M059J (cell line): ENCODE data around the gene ZBTB7C. TPM values are rescaled to one million over a fixed set of nuclear protein-coding genes. Genes with fewer than 3 reads are reported as not detected.
A peak's percentile ranks its signal among the peaks of the same experiment; 100 is the strongest.

Experiments used
- DNase-seq: peaks from one replicate; pipeline ENCODE4 v3.0.0-alpha.2; 2012; ENCODE audit warnings: low read depth
- total RNA-seq: library from RNA; depleted of rRNA; stranded (reverse); fragments of >200 nt; shearing (Covaris generic); gene quantifications from 2 replicates; pipeline ENCODE4 v1.2.3, GENCODE V29; 2014

The ZBTB7C gene
- total RNA-seq, 1 experiment from 2014 or later = not detected

- peak; percentile 50 for DNase-seq
These were observed 9.5 kb upstream of the ZBTB7C start for GRCh38 chr18:48418539-48419276.

- peak; percentile 41 for DNase-seq
These were observed 8.8 kb upstream of the ZBTB7C start for GRCh38 chr18:48417985-48418384.

GRCh38 chr18:48413342-48413741 is 4.2 kb upstream of the ZBTB7C start:
- DNase-seq = no peak

- DNase-seq = peak; percentile 53
These were observed 3.3 kb upstream of the ZBTB7C start for GRCh38 chr18:48412339-48412929.

- DNase-seq = peak; percentile 85
These were observed 1.1 kb upstream of the ZBTB7C start for GRCh38 chr18:48410095-48410920.

- DNase-seq = peak; percentile 38
These were observed 460 bp upstream of the ZBTB7C start for GRCh38 chr18:48409591-48410094.

- DNase-seq = peak; percentile 12
These were observed 964 bp downstream of the ZBTB7C start for GRCh38 chr18:48408111-48408726.

- no peak for DNase-seq
These were observed 1.8 kb downstream of the ZBTB7C start for GRCh38 chr18:48407358-48407757.

- DNase-seq = no peak
These were observed 3.2 kb downstream of the ZBTB7C start for GRCh38 chr18:48405978-48406377.

- DNase-seq = peak; percentile 74
These were observed 4.3 kb downstream of the ZBTB7C start for GRCh38 chr18:48404716-48405507.

GRCh38 chr18:48402953-48403352 is 6.2 kb downstream of the ZBTB7C start:
- peak; percentile 72 for DNase-seq

GRCh38 chr18:48399303-48400075 is 9.7 kb downstream of the ZBTB7C start:
- DNase-seq = no peak

- no peak for DNase-seq
These were observed 11.1 kb downstream of the ZBTB7C start for GRCh38 chr18:48398074-48398473.

- DNase-seq = no peak
These were observed 12.2 kb downstream of the ZBTB7C start for GRCh38 chr18:48397021-48397420.

- DNase-seq = no peak
These were observed 12.6 kb downstream of the ZBTB7C start for GRCh38 chr18:48396561-48396960.

GRCh38 chr18:48395646-48396045 is 13.5 kb downstream of the ZBTB7C start:
- no peak for DNase-seq

- no peak for DNase-seq
These were observed 15.0 kb downstream of the ZBTB7C start for GRCh38 chr18:48394176-48394575.

GRCh38 chr18:48393776-48394175 is 15.4 kb downstream of the ZBTB7C start:
- no peak for DNase-seq

- DNase-seq = no peak
These were observed 16.0 kb downstream of the ZBTB7C start for GRCh38 chr18:48393170-48393569.

- no peak for DNase-seq
These were observed 16.9 kb downstream of the ZBTB7C start for GRCh38 chr18:48392268-48392667.
